H1 (cell line): ENCODE results near the gene PTPRD. TPM values are rescaled to one million over a fixed set of nuclear protein-coding genes. Genes with fewer than 3 reads are reported as not detected.

Experiments
- CTCF ChIA-PET: fragments of 300-600 bp; sonication (Branson Sonifier 250); formaldehyde crosslinking; loops from one replicate; lab custom pipeline; 2021; ENCODE audit not compliant: partially characterized antibody; lab: Charles Lee
- POLR2A ChIA-PET: fragments of 300-600 bp; sonication (Branson Sonifier 250); formaldehyde crosslinking; loops from one replicate; lab custom pipeline; 2021; ENCODE audit warnings: inconsistent platforms; ENCODE audit not compliant: partially characterized antibody; lab: Charles Lee
- DNase-seq, 2 experiments: peaks; one replicate each; pipeline versions ENCODE4 v3.0.0 to v3.0.0-alpha.2; 2010 to 2022; ENCODE audit warnings: low spot score in 2 of 2, low read depth in 1 of 2, mixed read lengths in 1 of 2
- FAIRE-seq: peaks from 2 replicates; lab custom pipeline; 2011; peaks lifted over from hg19 to GRCh38; lab: Jason Lieb, UNC
- H2AFZ ChIP-seq: 2 replicates; pipeline ENCODE4 v1.8.1; 2012; ENCODE audit warnings: low read length, inconsistent platforms
- H2AK5ac ChIP-seq: 2 replicates; pipeline ENCODE4 v1.6.1; 2013; ENCODE audit warnings: low read depth, low read length
- H2BK120ac ChIP-seq: replicated peaks from 2 replicates; pipeline ENCODE3; 2013; ENCODE audit warnings: low read depth, low read length, inconsistent platforms
- H2BK12ac ChIP-seq: 2 replicates; pipeline ENCODE4 v1.6.1; 2013; ENCODE audit warnings: low read depth, low read length
- H2BK15ac ChIP-seq: 2 replicates; pipeline ENCODE4 v1.6.1; 2013; ENCODE audit warnings: low read length
- H2BK20ac ChIP-seq: 2 replicates; pipeline ENCODE4 v1.6.1; 2013; ENCODE audit warnings: low read length
- H2BK5ac ChIP-seq: 2 replicates; pipeline ENCODE4 v1.6.1; 2013; ENCODE audit warnings: low read depth, low read length
- H3K14ac ChIP-seq: 2 replicates; pipeline ENCODE4 v1.6.1; 2013; ENCODE audit warnings: inconsistent platforms; ENCODE audit not compliant: insufficient read length
- H3K18ac ChIP-seq: 2 replicates; pipeline ENCODE4 v1.6.1; 2013; ENCODE audit warnings: low read length; ENCODE audit errors: extremely low read depth
- H3K23ac ChIP-seq: 2 replicates; pipeline ENCODE4 v1.6.1; 2013; ENCODE audit warnings: inconsistent platforms; ENCODE audit not compliant: insufficient read length
- H3K23me2 ChIP-seq: 2 replicates; pipeline ENCODE4 v1.6.1; 2013; ENCODE audit warnings: low read depth, low read length
- H3K27ac ChIP-seq: 2 replicates; pipeline ENCODE4 v1.6.1; 2011; ENCODE audit warnings: low read depth, low read length, inconsistent platforms
- H3K27me3 ChIP-seq, 4 experiments: replicated peaks in 1 of 4; 1 replicate in 1 of 4; 2 replicates in 3 of 4; pipeline versions ENCODE4 v1.6.1 to v1.8.1; 2011 to 2013; ENCODE audit warnings: low read length in 3 of 4, mild to moderate bottlenecking in 3 of 4, inconsistent platforms in 2 of 4, mixed read lengths in 2 of 4, moderate library complexity in 1 of 4; ENCODE audit not compliant: control insufficient read depth in 3 of 4, insufficient read depth in 3 of 4; ENCODE audit errors: extremely low read depth in 1 of 4
- H3K36me3 ChIP-seq, 4 experiments: 2 replicates each; pipeline versions ENCODE4 v1.6.1 to v1.8.1; 2011 to 2013; ENCODE audit warnings: mild to moderate bottlenecking in 4 of 4, low read length in 3 of 4, moderate library complexity in 2 of 4, control low read depth in 1 of 4, inconsistent platforms in 1 of 4; ENCODE audit not compliant: insufficient read depth in 4 of 4, control insufficient read depth in 2 of 4
- H3K4ac ChIP-seq: replicated peaks from 2 replicates; pipeline ENCODE3; 2013; ENCODE audit warnings: low read length, low read depth, mixed read lengths, inconsistent platforms; ENCODE audit not compliant: insufficient read length
- H3K4me1 ChIP-seq, 4 experiments: replicated peaks in 1 of 4; 1 replicate in 1 of 4; 2 replicates in 3 of 4; pipeline versions ENCODE4 v1.6.1 to v1.8.1; 2011 to 2013; ENCODE audit warnings: low read length in 3 of 4, inconsistent platforms in 2 of 4, mixed read lengths in 1 of 4; ENCODE audit not compliant: insufficient read depth in 4 of 4, control insufficient read depth in 3 of 4
- H3K4me2 ChIP-seq, 2 experiments: 2 replicates each; pipeline versions ENCODE4 v1.6.1 to v1.8.1; 2011 to 2013; ENCODE audit warnings: low read depth in 2 of 2, low read length in 2 of 2, control low read depth in 1 of 2, inconsistent platforms in 1 of 2, mild to moderate bottlenecking in 1 of 2; ENCODE audit not compliant: insufficient read depth in 1 of 2
- H3K4me3 ChIP-seq, 4 experiments: fragments of 200-600, 300-600 bp in 1 of 4; sonication (generic), shearing (Covaris generic), sonication (Bioruptor Twin) in 1 of 4; 2 replicates each; pipeline versions ENCODE4 v1.5.1 to v1.8.1; 2011 to 2016; ENCODE audit warnings: low read length in 4 of 4, low read depth in 3 of 4, control low read depth in 2 of 4, inconsistent platforms in 2 of 4, mild to moderate bottlenecking in 2 of 4, mixed read lengths in 1 of 4, moderate library complexity in 1 of 4; ENCODE audit not compliant: insufficient read depth in 2 of 4; ENCODE audit errors: extremely low read depth in 1 of 4
- H3K56ac ChIP-seq: replicated peaks from 2 replicates; pipeline ENCODE3; 2013; ENCODE audit warnings: low read depth, mild to moderate bottlenecking, mixed read lengths, low read length, inconsistent platforms; ENCODE audit not compliant: insufficient read length
- H3K79me1 ChIP-seq: 2 replicates; pipeline ENCODE4 v1.6.1; 2013; ENCODE audit warnings: low read depth, low read length, control low read depth
- H3K79me2 ChIP-seq, 2 experiments: 2 replicates each; pipeline versions ENCODE4 v1.6.1 to v1.8.1; 2012 to 2013; ENCODE audit warnings: low read length in 2 of 2, mild to moderate bottlenecking in 2 of 2, inconsistent platforms in 1 of 2; ENCODE audit not compliant: insufficient read depth in 2 of 2, control insufficient read depth in 1 of 2
- H3K9ac ChIP-seq, 4 experiments: replicated peaks in 1 of 4; 1 replicate in 1 of 4; 2 replicates in 3 of 4; pipeline versions ENCODE4 v1.6.1 to v1.8.1; 2011 to 2013; ENCODE audit warnings: low read depth in 3 of 4, low read length in 3 of 4, control low read depth in 2 of 4, mild to moderate bottlenecking in 2 of 4, moderate library complexity in 2 of 4, inconsistent platforms in 1 of 4; ENCODE audit errors: extremely low read depth in 1 of 4
- H3K9me3 ChIP-seq, 2 experiments: 2 replicates each; pipeline versions ENCODE4 v1.6.1 to v1.8.1; 2012 to 2013; ENCODE audit warnings: mild to moderate bottlenecking in 2 of 2, moderate library complexity in 2 of 2, control low read depth in 1 of 2, inconsistent platforms in 1 of 2, low read depth in 1 of 2, low read length in 1 of 2, mixed read lengths in 1 of 2; ENCODE audit not compliant: insufficient read depth in 2 of 2
- H4K20me1 ChIP-seq, 2 experiments: replicated peaks in 1 of 2; 2 replicates each; pipeline versions ENCODE3 to v1.8.1; 2011 to 2013; ENCODE audit warnings: inconsistent platforms in 2 of 2, low read length in 2 of 2, mild to moderate bottlenecking in 1 of 2; ENCODE audit not compliant: insufficient read depth in 2 of 2, control insufficient read depth in 1 of 2
- H4K5ac ChIP-seq: 2 replicates; pipeline ENCODE4 v1.6.1; 2013; ENCODE audit warnings: low read length, low read depth, mixed read lengths, inconsistent platforms; ENCODE audit not compliant: insufficient read length
- H4K8ac ChIP-seq: 2 replicates; pipeline ENCODE4 v1.8.0; 2013; ENCODE audit warnings: mild to moderate bottlenecking, moderate library complexity, low read length, inconsistent platforms; ENCODE audit not compliant: insufficient read depth; ENCODE audit errors: extremely low read depth
- H4K91ac ChIP-seq: replicated peaks from 2 replicates; pipeline ENCODE3; 2013; ENCODE audit warnings: low read length, mixed read lengths, inconsistent platforms; ENCODE audit not compliant: insufficient read length
- BACH1 ChIP-seq: IDR thresholded peaks from 2 replicates; pipeline ENCODE4 v1.6.1; 2012; ENCODE audit warnings: low read length, improper control_type of control experiment
- BCL11A ChIP-seq, 2 experiments: IDR thresholded peaks; one replicate each; pipeline ENCODE4 v1.6.1; 2011; ENCODE audit warnings: low read depth in 2 of 2, low read length in 2 of 2, mild to moderate bottlenecking in 2 of 2
- CBX5 ChIP-seq: fragments of 300-800, 300-1000 bp; sonication (generic); IDR thresholded peaks from 2 replicates; pipeline ENCODE4 v1.7.1; 2016; ENCODE audit warnings: antibody characterized with exemption, low read length, low read depth
- EZH2 ChIP-seq: fragments of 200-600 bp; sonication (generic); IDR thresholded peaks from 2 replicates; pipeline ENCODE4 v1.7.1; 2012; ENCODE audit warnings: low read depth, mild to moderate bottlenecking, moderate library complexity, low read length, inconsistent platforms; ENCODE audit not compliant: severe bottlenecking
- HDAC2 ChIP-seq, 2 experiments: fragments of 300-600 bp in 1 of 2; sonication (generic) in 1 of 2; IDR thresholded peaks; 2 replicates each; pipeline ENCODE4 v1.6.1; 2011 to 2012; ENCODE audit warnings: low read depth in 2 of 2, low read length in 2 of 2, mild to moderate bottlenecking in 2 of 2, moderate library complexity in 2 of 2, borderline replicate concordance in 1 of 2, inconsistent platforms in 1 of 2
- JUND ChIP-seq: IDR thresholded peaks from 2 replicates; pipeline ENCODE4 v1.6.1; 2011; ENCODE audit warnings: mild to moderate bottlenecking, improper control_type of control experiment, low read length
- KDM5A ChIP-seq: fragments of 200-600 bp; IDR thresholded peaks from 2 replicates; pipeline ENCODE4 v1.7.1; 2012; ENCODE audit warnings: mild to moderate bottlenecking, low read length, inconsistent platforms, mixed read lengths
- MAX ChIP-seq: IDR thresholded peaks from 2 replicates; pipeline ENCODE4 v1.6.1; 2012; ENCODE audit warnings: inconsistent platforms
- RBBP5 ChIP-seq: IDR thresholded peaks from 2 replicates; pipeline ENCODE4 v1.7.1; 2012; ENCODE audit warnings: low read depth, mild to moderate bottlenecking, inconsistent platforms, low read length, moderate library complexity, borderline replicate concordance
- RXRA ChIP-seq: IDR thresholded peaks from 2 replicates; pipeline ENCODE4 v1.6.1; 2011; ENCODE audit warnings: low read depth, mild to moderate bottlenecking, low read length, moderate library complexity; ENCODE audit not compliant: insufficient read depth
- SIN3A ChIP-seq, 2 experiments: IDR thresholded peaks in 1 of 2; conservative IDR thresholded peaks in 1 of 2; 2 replicates each; pipeline ENCODE4 v1.6.1; 2011 to 2012; ENCODE audit warnings: low read length in 2 of 2, improper control_type of control experiment in 1 of 2, low read depth in 1 of 2, mild to moderate bottlenecking in 1 of 2
- SP1 ChIP-seq: IDR thresholded peaks from 2 replicates; pipeline ENCODE4 v1.6.1; 2011; ENCODE audit warnings: low read depth, low read length
- TAF1 ChIP-seq: IDR thresholded peaks from 2 replicates; pipeline ENCODE4 v1.6.1; 2011; ENCODE audit warnings: mild to moderate bottlenecking, low read depth, low read length
- TCF12 ChIP-seq: IDR thresholded peaks from 2 replicates; pipeline ENCODE4 v1.6.1; 2011; ENCODE audit warnings: low read depth, mild to moderate bottlenecking, low read length
- WGBS, 2 experiments: shearing (Covaris generic) in 1 of 2; methylation state at CpG; one replicate each; pipeline versions ENCODE4 v1.1.6 to v1.1.7; 2013 to 2015; ENCODE audit warnings: low lambda C conversion rate in 2 of 2, mixed read lengths in 2 of 2, inconsistent platforms in 1 of 2, low coverage in 1 of 2, missing lambda C conversion rate in 1 of 2; ENCODE audit not compliant: insufficient replicate concordance in 2 of 2, insufficient coverage in 1 of 2, insufficient read length in 1 of 2; ENCODE audit errors: extremely low coverage in 1 of 2, missing lambda C conversion rate in 1 of 2; 5-methylcytosine and 5-hydroxymethylcytosine counted together
- polyA plus RNA-seq, 7 experiments: library from polyadenylated mRNA; depleted of rRNA in 3 of 7; stranded (reverse) in 5 of 7; unstranded in 2 of 7; fragments of >200 nt in 5 of 7; fragments of 200-250 nt in 2 of 7; gene quantifications; 1 replicate in 5 of 7; 2 replicates in 1 of 7; 4 replicates in 1 of 7; pipeline versions ENCODE4 v1.2.1 to v1.2.3, GENCODE V29; 2011 to 2013; ENCODE audit warnings: missing spikeins in 2 of 7, mixed read lengths in 2 of 7
- total RNA-seq: library from RNA; stranded (reverse); fragmentation: NEBNext Ultra II Directional; extraction: Animal tissue kit (Norgen Biotek cat#: 25700); gene quantifications from 2 replicates; pipeline ENCODE4 v1.2.1, GENCODE V29; 2021

PTPRD gene
- total and polyA plus RNA-seq, 2 of the 8 experiments (the other 6 are each of a cell fraction or from before 2014, with no cell fraction given) = 17.2 to 77.0 TPM

GRCh38 chr9:9045072-9045471, 1567.7 kb downstream of the PTPRD start:
- POLR2A ChIA-PET = no interaction called here
- H3K4me1 ChIP-seq = no peaks in the 10 kb centered on the region
- H2BK20ac ChIP-seq = no peak overlapping the region
- H3K79me1 ChIP-seq = no peaks in the 10 kb centered on the region
- no peak overlapping the region for H3K56ac ChIP-seq
- FAIRE-seq (no peak), DNase-seq (no peak)
- H3K79me2 ChIP-seq = no peaks in the 10 kb centered on the region
- H3K36me3 ChIP-seq = no peaks in the 10 kb centered on the region
- no peaks in the 10 kb centered on the region for H3K27me3 ChIP-seq
- H4K91ac ChIP-seq = no peak overlapping the region
- CTCF ChIA-PET = interaction anchor here (0.7 to 1.1 kb wide), 3 partner anchors 97 to 1061 kb away, joined by 3 read pairs; no protein-coding TSS in a partner anchor
- H2BK12ac ChIP-seq = no peak overlapping the region
- H3K14ac ChIP-seq = no peak overlapping the region
- H2BK15ac ChIP-seq = no peak overlapping the region
- H2BK5ac ChIP-seq = no peak overlapping the region
- no peak overlapping the region for H4K5ac ChIP-seq
- no peak overlapping the region for H3K23ac ChIP-seq
- H4K20me1 ChIP-seq = no peaks in the 10 kb centered on the region
- no peaks in the 10 kb centered on the region for H3K23me2 ChIP-seq
- H3K4me2 ChIP-seq = no peak overlapping the region
- no peak overlapping the region for H3K4ac ChIP-seq
- H2AK5ac ChIP-seq = no peak overlapping the region
- TF ChIP-seq RXRA (no peak), RBBP5 (no peak), TAF1 (no peak), SP1 (no peak), TCF12 (no peak), BCL11A (IDR thresholded peaks at IDR 0.05; ENCODE audit: low read depth in 2 of 2, low read length in 2 of 2) (no peak), EZH2 (no peak), JUND (no peak), SIN3A (conservative IDR thresholded peaks at IDR 0.05 in 1 of 2, IDR thresholded peaks at IDR 0.05 in 1 of 2; ENCODE audit: low read depth in 1 of 2, low read length in 2 of 2) (no peak), MAX (no peak), BACH1 (no peak), HDAC2 (IDR thresholded peaks at IDR 0.05; ENCODE audit: borderline replicate concordance in 1 of 2, low read depth in 2 of 2, low read length in 2 of 2) (no peak), KDM5A (no peak), CBX5 (no peak)
- H3K27ac ChIP-seq = no peak overlapping the region
- no peak overlapping the region; a peak in 1 of 7 replicates for H3K9ac ChIP-seq
- H3K18ac ChIP-seq = no peak overlapping the region
- no peak overlapping the region for H3K4me3 ChIP-seq
- H2AFZ ChIP-seq = no peak overlapping the region
- H4K8ac ChIP-seq = no peak overlapping the region
- no peak overlapping the region for H2BK120ac ChIP-seq
- no peaks in the 10 kb centered on the region for H3K9me3 ChIP-seq
- 85% methylated on average over 4 of the region's 4 CpGs; no CpG with 5 or more reads in 1 of the 2 experiments for WGBS, 2 experiments
